Right kidney (tissue), 1 donor: ENCODE measurements around the gene KLF13.

Experiments used
- DNase-seq: peaks from one replicate; pipeline ENCODE4 v3.0.0-alpha.2; 2016

KLF13 gene

GRCh38 chr15:31362886-31363285 lies 36.3 kb downstream of the KLF13 start:
- DNase-seq = no peak

GRCh38 chr15:31364301-31365031 lies 37.8 kb downstream of the KLF13 start:
- no peak for DNase-seq

DNA sequence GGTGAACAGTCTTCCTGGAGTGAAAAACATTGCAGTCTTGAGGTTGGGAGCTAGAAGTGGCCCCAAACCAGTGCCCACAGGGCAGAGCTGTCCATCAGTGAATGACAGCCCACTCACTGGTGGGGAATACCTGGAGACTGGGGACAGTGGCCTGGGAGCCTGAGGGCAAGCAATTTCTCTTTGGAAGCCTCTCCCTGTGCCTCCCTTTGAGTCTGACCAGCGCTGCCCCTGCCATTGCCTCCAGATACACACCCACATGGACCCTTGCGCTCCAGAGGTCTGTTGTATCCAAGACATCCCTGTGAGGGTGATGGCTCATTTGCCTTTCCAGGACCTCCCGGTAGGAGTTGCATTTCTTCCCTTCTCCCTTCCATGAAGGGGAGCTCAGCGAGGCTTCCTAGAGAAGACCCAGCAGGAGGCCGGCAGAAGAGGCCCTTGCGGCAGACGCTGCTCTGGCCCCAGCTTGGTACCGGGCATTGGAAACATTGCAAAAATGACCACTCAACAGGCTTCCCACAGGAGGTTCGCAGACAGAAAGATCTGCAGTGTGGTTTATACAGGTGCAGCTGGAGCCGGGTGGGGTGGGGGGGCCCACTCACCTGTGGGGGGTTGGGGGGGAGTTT lies 38.5 kb downstream of the KLF13 start:
- no peak for DNase-seq

- peak; percentile 61 for DNase-seq
Observed at GRCh38 chr15:31365655-31366127, 39.1 kb downstream of the KLF13 start.

DNA sequence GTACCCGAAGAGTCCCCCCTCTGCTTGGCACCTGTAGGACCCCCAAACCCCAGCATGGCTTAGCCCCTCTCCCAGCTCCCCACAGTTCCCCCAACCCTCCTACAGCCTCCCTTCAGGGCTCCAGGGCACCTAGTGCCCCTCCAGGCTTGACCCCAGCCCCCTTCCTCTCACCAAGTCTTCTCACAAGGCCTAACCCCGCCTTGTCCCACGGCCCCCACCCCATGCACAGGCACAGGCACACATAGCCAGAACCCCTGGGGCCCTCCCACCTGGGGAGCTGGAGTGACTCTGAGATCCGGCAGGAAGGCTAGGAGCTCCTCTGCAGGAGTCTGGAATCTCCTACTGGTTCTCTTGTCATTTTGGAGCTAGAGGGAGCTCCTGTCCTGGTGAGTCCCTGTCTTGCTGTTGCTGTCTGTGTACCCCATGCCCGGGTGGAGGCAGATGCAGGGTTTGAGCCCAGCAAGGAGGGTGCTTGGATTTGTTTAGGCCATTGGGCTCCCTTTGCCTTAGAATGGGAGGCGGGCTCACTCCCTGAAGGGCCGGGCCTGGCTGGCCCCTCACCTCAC lies 39.6 kb downstream of the KLF13 start:
- no peak for DNase-seq

DNA sequence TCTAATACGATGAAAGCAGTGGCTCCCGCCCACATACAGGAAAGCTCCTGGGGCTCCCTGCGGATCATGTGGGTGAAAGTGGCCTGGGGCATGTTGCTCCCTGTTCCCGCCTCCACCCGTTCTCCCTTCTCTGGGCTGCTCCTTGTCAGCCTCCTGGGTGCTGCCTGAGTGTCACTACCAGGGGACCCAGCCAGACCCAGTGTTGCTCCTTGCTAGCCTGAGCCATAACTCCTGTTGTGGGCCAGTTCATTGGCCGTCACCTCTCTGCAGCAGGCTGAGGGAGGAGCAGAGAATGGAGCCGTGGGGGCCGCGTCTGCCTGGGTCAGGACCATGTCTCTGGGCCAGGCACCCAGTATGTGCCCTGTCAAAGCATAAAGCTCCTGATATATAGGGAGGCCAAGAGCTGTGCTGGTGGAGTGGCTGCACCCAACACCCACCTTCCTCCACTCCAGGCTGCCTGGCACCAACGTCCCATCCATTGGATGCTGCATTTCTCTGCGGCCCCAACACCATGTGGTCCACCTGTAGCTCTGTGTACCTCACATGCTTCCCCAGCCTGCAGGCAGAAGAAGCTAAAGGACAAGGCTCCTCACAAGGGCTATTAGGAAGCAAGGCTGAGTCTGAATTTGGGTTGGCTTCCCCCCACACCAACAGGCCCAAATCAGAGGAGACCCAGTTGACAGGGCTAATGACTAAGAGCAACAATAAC lies 40.5 kb downstream of the KLF13 start:
- no peak for DNase-seq

GRCh38 chr15:31367730-31368344 lies 41.2 kb downstream of the KLF13 start:
- no peak for DNase-seq

GRCh38 chr15:31369727-31370126 lies 43.1 kb downstream of the KLF13 start:
- DNase-seq = no peak

GRCh38 chr15:31371520-31372240 lies 45.0 kb downstream of the KLF13 start:
- no peak for DNase-seq

GRCh38 chr15:31372635-31373091 lies 46.0 kb downstream of the KLF13 start:
- no peak for DNase-seq

DNA sequence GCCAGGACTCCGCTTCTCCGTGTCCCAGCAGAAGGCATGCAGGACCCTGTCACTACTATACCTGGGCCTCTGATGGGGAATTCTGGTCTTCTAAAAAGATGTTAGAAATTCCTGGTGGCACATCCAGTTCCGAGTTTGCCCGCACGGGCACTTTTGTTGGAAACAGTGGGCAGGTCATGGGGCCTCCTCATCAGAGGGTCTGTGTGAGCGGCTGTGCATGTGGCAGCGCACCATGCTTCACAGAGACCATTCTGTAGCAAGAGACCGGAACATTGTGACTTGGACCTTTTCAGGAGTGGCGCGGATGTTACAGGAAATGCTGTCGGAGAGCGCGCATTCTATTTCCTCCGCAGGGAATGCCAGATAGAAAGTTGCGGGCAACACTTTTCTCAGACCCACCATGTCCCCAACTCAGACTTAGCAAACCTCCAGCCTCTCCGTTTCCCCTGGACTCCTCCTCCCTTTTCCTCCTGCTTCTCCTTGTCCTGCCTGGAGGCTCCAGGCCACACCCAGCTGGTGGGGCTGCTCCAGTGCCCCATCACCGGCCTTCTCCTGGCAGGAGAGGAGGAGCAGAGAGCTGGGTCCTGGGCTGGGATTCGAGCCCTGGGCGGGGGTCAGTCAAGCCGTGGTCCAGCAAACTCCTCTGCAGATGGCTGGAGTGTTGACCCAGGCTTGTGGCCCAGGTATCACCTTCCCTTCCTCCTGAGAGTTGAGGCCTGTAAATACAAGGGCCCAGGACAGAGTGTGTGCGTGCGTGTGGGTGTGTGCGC lies 46.6 kb downstream of the KLF13 start:
- DNase-seq = no peak

- no peak for DNase-seq
Observed at GRCh38 chr15:31373970-31374369, 47.3 kb downstream of the KLF13 start.

DNA sequence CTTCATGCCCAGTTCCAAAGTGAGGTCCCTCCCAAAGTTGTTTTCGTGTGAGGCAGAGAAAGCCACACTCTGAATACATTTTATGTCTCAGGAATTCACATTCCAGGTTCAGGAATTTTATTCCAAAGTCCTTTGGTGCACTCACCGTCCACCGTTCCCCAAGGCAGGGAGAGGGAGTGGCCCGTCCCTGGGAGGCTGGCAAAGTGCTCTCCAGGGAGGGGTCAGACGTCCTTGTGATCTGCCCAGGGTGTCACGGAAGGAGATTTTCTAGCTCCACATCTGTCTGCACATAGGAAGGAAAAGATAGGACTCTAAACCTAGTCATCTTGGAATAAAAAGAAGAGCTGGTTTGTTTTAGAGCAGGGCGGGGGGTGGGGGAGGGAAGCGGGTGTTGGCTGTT lies 47.9 kb downstream of the KLF13 start:
- DNase-seq = no peak

GRCh38 chr15:31374986-31375385 lies 48.4 kb downstream of the KLF13 start:
- DNase-seq = no peak

DNA sequence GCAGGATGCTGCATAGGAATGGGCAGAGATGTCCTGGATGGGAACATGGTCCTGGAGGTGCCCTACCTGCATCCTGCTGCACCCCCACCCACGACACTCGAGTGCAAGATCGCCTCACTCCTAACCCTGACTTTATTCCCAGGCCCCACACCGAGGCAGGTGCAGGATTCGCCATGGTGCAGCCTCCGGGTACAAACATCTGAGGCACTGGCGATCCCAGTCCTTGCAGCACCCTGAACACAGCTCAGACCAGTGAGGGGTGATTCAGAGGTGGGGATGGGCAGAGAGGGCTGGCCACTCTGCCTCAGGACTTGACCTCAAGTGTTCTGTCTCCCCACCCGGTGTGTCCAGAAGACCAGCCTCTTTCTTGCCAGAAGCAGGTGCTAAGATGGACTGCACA lies 49.1 kb downstream of the KLF13 start:
- DNase-seq = no peak

- no peak for DNase-seq
Observed at GRCh38 chr15:31376511-31376910, 49.9 kb downstream of the KLF13 start.

GRCh38 chr15:31377030-31377429 lies 50.4 kb downstream of the KLF13 start:
- no peak for DNase-seq

DNA sequence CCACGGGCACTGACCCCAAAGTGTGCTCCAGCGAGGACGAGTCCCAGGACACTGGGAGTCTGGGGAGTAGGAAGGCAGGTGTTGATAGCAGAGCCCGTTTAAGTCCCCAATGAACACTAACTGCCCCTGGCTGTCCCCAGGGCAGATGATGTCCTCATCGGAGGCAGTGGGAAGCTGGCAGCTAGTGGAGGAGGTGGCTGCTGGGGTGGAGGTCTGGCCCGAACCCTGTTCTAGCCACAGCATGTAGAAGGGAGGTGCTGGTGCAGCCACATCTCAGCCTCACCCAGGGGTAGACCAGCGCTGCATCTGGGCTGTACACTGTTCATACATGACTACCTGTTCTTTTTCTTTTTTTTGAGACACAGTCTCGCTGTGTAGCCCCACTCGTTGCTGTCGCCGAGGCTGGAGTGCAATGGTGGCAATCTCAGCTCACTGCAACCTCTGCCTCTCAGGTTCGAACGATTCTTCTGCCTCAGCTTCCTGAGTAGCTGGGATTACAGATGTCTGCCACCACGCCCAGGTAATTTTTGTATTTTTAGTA lies 51.8 kb downstream of the KLF13 start:
- no peak for DNase-seq

GRCh38 chr15:31379042-31379441 lies 52.4 kb downstream of the KLF13 start:
- no peak for DNase-seq

- DNase-seq = no peak
Observed at GRCh38 chr15:31379577-31379976, 52.9 kb downstream of the KLF13 start.
